ENCODE data around the gene VAPB. TPM values are rescaled to one million over a fixed set of nuclear protein-coding genes. Genes with fewer than 3 reads are reported as not detected.

VAPB gene
- total RNA-seq, 4 donors from 2014 or later, result 24.1 to 81.0 (median 48.4) TPM

DNA sequence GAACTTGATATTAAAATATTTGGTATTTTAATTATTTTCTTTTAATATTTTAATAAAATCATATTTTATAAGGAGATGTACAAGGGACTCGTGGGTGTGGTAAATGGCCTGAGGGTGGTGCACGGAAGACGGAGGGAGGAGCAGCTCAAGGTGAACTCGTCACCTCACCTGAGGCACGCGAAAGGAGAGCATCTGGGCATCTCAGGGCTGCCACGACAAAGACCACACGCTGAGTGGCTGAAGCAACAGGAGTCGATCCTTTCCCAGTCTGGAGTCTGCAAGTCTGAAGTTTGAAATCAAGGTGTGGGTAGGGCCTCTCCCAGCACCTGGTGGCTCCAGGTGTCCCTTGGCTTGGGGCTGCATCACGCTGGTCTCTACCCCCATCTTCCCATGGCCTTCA is 86.4 kb downstream of the VAPB start:
- Histone ChIP-seq H3K4me1 (peaks cover 0 to 14% of the 10 kb centered on the region in 2 donors), H3K9me3 (no peaks in the 10 kb centered on the region), H3K4me3 (no peak overlapping the region), H3K36me3 (no peaks in the 10 kb centered on the region), H3K27ac (no peak overlapping the region), H3K27me3 (no peaks in the 10 kb centered on the region)
- TF ChIP-seq POLR2A (IDR thresholded peaks at IDR 0.05), result no peak
- TF ChIP-seq, protein P1, sequence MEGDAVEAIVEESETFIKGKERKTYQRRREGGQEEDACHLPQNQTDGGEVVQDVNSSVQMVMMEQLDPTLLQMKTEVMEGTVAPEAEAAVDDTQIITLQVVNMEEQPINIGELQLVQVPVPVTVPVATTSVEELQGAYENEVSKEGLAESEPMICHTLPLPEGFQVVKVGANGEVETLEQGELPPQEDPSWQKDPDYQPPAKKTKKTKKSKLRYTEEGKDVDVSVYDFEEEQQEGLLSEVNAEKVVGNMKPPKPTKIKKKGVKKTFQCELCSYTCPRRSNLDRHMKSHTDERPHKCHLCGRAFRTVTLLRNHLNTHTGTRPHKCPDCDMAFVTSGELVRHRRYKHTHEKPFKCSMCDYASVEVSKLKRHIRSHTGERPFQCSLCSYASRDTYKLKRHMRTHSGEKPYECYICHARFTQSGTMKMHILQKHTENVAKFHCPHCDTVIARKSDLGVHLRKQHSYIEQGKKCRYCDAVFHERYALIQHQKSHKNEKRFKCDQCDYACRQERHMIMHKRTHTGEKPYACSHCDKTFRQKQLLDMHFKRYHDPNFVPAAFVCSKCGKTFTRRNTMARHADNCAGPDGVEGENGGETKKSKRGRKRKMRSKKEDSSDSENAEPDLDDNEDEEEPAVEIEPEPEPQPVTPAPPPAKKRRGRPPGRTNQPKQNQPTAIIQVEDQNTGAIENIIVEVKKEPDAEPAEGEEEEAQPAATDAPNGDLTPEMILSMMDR (IDR thresholded peaks at IDR 0.05), result no peak
- no peak for DNase-seq
- intact Hi-C loops (cut with DNase I; ENCODE audit: low total_unique reads), result no loop called here

DNA sequence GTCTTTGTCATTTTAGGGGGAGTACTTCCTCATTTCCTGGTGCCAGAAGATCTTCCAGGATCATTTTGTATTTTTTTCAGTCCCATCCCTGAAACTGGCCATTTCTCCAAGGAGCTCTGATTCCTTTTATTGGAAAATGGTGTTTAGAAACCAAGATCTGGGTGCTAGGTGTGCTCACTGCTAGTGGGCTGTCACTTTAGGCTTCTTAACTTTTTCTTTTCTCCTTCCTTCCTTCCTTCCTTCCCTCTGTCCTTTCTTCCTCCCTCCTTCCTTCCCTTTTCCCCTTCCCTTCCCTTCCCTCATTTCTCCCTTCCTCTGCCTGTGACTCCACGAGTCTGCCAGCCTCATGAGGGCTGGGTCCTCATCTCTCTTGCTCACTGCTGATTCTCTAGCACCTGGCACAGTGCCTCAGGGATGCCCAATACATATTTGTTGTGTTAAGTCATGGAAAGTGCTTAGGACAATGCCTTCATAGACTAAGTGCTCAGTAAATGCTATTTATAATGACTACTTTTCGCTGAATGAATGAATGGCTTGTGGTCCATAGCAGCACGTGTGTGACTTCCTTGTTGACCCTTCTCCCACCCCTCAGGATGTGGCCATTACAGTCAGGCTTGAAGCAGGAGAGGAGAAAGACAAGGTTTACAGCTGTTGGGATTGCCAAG is 89.2 kb downstream of the VAPB start:
- Histone ChIP-seq H3K4me1 (no peaks in the 10 kb centered on the region), H3K36me3 (no peaks in the 10 kb centered on the region), H3K27me3 (no peaks in the 10 kb centered on the region), H3K4me3 (no peak overlapping the region), H3K9me3 (no peaks in the 10 kb centered on the region), H3K27ac (no peak overlapping the region)
- no peak for DNase-seq
- intact Hi-C loops (cut with DNase I; ENCODE audit: low total_unique reads), result no loop called here
- no peak for TF ChIP-seq POLR2A (IDR thresholded peaks at IDR 0.05)
- TF ChIP-seq, protein P1 (IDR thresholded peaks at IDR 0.05), result no peak

DNA sequence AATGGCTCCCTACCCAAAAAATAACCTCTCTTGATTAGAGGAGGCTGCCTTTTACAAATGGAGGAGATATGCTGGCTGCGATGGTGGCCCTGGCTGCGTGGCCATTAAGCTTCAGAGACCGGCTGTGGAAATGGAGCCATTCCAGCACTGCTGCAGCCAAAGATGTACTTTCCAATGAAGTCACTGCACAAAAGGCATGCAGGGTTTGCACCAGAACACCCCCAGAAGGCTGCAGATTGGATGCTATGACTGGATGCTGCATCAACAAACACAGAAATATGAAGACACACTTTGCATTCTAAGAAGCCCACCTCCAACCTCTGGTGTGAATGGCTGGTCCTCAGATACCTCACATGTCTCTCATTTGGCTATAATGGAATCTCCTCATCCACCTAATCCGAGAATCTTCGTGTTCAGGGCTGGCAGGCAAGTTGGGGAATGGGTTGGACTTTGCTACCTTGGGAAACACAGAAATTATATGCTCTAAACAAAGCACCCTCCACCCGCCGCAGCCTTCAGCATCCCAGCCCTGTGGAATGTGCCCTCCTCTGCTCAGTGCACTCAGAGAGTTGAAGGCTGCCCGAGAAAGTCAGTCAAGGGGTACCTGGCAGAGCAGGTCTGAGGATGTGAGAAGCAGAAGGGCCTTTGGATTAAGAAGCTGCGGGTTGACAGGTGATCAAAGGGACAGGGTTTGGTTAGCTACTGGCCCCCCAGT is 90.9 kb downstream of the VAPB start:
- Histone ChIP-seq H3K4me1 (no peaks in the 10 kb centered on the region), H3K27me3 (no peaks in the 10 kb centered on the region), H3K27ac (peak overlapping the region; percentile 61 to 66), H3K36me3 (no peaks in the 10 kb centered on the region), H3K4me3 (no peak overlapping the region), H3K9me3 (no peaks in the 10 kb centered on the region)
- TF ChIP-seq, protein P1 (IDR thresholded peaks at IDR 0.05), result no peak
- no peak for TF ChIP-seq POLR2A (IDR thresholded peaks at IDR 0.05)
- no peak for DNase-seq
- intact Hi-C loops (cut with DNase I; ENCODE audit: low total_unique reads), result no loop called here

DNA sequence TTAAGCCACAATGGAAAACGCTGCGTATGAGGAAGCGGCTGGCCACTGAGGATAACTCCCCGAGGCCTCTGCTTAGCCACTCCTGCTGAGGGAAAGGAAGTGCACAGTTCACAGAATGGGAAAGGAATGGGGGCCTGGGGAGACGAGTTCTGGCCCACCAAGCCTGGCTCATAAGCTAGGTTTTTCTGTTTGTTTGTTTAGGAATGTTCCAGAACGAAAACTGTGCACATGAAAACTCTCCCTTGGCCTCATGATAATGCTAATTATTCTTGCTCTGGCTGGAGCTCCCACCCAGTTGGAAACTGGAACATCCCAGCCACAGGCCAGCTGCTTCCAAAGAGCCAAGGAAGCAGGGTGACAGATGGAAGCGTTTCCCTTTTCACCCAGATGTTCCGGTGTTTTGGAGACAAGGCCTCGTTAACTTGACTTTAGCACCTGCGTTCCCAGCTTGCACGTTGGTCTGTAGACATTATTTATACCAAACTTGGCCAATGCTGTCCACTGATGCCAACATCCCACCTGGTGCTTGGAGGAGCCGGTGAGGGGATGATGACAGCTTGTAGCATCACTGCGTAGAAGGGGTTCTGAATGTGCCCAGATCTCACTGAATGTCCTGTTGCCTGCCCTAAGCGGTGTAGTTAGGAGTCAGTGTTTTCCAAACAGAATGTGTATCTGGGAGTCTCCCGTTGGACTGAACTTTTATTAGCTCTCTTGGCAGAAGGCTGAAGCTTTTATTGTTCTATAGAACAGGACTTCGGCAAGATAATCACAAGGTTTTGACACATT is 91.7 kb downstream of the VAPB start:
- TF ChIP-seq, protein P1 (IDR thresholded peaks at IDR 0.05), result no peak
- no peak for TF ChIP-seq POLR2A (IDR thresholded peaks at IDR 0.05)
- Histone ChIP-seq H3K4me1 (no peaks in the 10 kb centered on the region), H3K4me3 (no peak overlapping the region), H3K9me3 (no peaks in the 10 kb centered on the region), H3K27me3 (no peaks in the 10 kb centered on the region), H3K27ac (peak overlapping the region; percentile 61 to 66), H3K36me3 (no peaks in the 10 kb centered on the region)
- no peak for DNase-seq
- intact Hi-C loops (cut with DNase I; ENCODE audit: low total_unique reads), result no loop called here
